Fibroblast of lung (primary cell): ENCODE measurements around the gene TAC3.

Source experiments
- CTCF ChIP-seq, 2 donors: IDR thresholded peaks in 1 of 2; conservative IDR thresholded peaks in 1 of 2; 1 replicate in 1 of 2; 2 replicates in 1 of 2; pipeline ENCODE4 v1.5.1; 2011 to 2012; ENCODE audit warnings: low read length in 2 of 2, control low read depth in 1 of 2, inconsistent platforms in 1 of 2, low read depth in 1 of 2, mild to moderate bottlenecking in 1 of 2
- EZH2 ChIP-seq: IDR thresholded peaks from 2 replicates; pipeline ENCODE4 v1.5.1; 2012; ENCODE audit warnings: low read length, control low read depth, mild to moderate bottlenecking; ENCODE audit errors: missing control alignments

GRCh38 chr12:57033431-57033830 is 17.1 kb upstream of the TAC3 start:
- TF ChIP-seq CTCF (conservative IDR thresholded peaks at IDR 0.05 in 1 of 2, IDR thresholded peaks at IDR 0.05 in 1 of 2; ENCODE audit: low read depth in 1 of 2, low read length in 2 of 2) (no peak), EZH2 (no peak)
